Stimulated activated CD8-positive, alpha-beta memory T cell treated with anti-CD3 and anti-CD28 coated beads, Interleukin-7, amount 100 ng/mL, for 4 hours (primary cell): ENCODE measurements around the gene CYGB.

Experiments used
- DNase-seq, 2 donors: peaks; one replicate each; pipeline ENCODE4 v3.0.0-alpha.2; 2020; ENCODE audit warnings: low read depth in 2 of 2

CYGB gene

DNA sequence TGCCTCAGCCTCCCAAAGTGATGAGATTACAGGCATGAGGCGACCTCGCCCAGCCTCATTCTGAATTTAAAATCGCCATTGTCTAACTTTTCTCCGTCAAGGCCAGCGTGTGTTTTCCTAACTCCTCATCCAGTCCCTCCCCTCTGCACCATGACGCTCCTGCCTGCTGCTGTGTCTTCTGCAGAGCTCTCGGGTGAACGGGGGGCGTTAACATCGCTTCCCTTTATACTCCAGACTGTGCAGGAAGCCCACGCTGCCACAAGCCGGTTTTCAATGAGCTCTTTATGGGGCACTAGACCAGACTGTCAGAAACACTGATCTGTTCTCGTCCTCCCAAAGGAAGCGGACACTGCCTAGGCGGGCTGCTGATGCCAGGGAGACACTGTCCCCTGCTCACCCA is 56.9 kb downstream of the CYGB start:
- no peak for DNase-seq

DNA sequence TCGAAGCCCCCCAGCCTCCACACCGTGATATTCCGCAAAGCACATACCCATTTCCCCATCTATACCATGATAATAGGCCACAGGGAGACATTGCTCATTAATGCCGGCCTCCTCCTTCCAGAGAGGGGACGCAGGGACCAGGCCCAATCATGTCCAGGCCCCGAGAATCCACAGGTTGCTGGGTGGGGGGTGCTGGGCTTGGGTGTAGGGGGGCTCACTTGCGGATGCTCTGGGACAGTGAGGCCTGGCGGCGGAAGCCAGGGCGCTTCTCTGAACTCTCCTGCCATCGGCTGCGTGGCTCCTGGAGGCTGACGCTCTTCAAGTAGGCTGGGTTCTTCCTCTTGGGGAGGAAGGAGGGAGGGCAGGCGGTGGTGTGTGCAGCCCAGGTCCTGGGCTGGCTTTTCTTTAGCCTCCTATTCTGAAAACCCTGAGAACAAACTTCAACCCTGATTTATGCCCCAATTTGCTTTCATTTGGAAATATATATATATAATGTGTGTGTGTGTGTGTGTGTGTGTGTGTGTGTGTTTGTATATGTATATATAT is 57.9 kb downstream of the CYGB start:
- no peak for DNase-seq

- no peak for DNase-seq
These were observed 58.6 kb downstream of the CYGB start for GRCh38 chr17:76478730-76479514.

GRCh38 chr17:76478097-76478496 is 59.4 kb downstream of the CYGB start:
- DNase-seq = no peak

DNA sequence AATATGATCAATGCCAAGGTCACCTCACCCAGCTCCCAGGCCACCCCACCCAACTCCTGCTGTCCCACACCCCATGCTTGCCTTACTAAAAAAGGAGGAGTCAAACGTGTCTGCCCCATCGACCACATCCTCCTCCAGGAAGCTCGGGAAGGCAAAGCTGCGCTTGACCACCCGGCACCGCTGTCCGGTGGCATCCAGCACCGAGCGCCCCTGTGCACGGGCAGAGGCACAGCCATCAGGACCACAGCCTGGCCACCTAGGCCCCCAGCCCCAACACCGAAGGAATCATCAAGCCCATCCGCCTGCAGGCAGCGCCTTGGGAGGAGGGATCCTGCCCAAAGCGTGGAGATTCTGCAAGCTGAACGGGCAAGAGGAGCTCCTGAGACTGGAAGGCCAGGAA is 59.9 kb downstream of the CYGB start:
- no peak for DNase-seq
